Ishikawa (cell line): ENCODE measurements around the gene CTTNBP2.

ENCODE experiments used
- CEBPB ChIP-seq: IDR thresholded peaks from 2 replicates; pipeline ENCODE4 v1.6.1; 2012
- CREB1 ChIP-seq: IDR thresholded peaks from 2 replicates; pipeline ENCODE4 v1.6.1; 2012; ENCODE audit warnings: low read depth
- EGR1 ChIP-seq: IDR thresholded peaks from 2 replicates; pipeline ENCODE4 v1.6.1; 2012
- EP300 ChIP-seq: IDR thresholded peaks from 2 replicates; pipeline ENCODE4 v1.6.1; 2012; ENCODE audit warnings: borderline replicate concordance
- NFIC ChIP-seq: IDR thresholded peaks from 2 replicates; pipeline ENCODE4 v1.6.1; 2012
- RAD21 ChIP-seq: IDR thresholded peaks from 2 replicates; pipeline ENCODE4 v1.6.1; 2012; ENCODE audit warnings: low read depth
- TAF1 ChIP-seq: IDR thresholded peaks from 2 replicates; pipeline ENCODE4 v1.6.1; 2012; ENCODE audit warnings: low read depth, mild to moderate bottlenecking
- TCF12 ChIP-seq: IDR thresholded peaks from 2 replicates; pipeline ENCODE4 v1.6.1; 2012; ENCODE audit warnings: low read depth
- TEAD4 ChIP-seq: IDR thresholded peaks from 2 replicates; pipeline ENCODE4 v1.6.1; 2012
- YY1 ChIP-seq: IDR thresholded peaks from 2 replicates; pipeline ENCODE4 v1.6.1; 2012; ENCODE audit warnings: low read depth
- TF ChIP-seq, protein P1 (sequence below): IDR thresholded peaks from 2 replicates; pipeline ENCODE4 v1.6.1; 2012; ENCODE audit warnings: low read depth, mild to moderate bottlenecking
- TF ChIP-seq, protein P2 (sequence below): IDR thresholded peaks from 2 replicates; pipeline ENCODE4 v1.6.1; 2012
- TF ChIP-seq, protein P3 (sequence below): IDR thresholded peaks from 2 replicates; pipeline ENCODE4 v1.6.1; 2012

DNA sequence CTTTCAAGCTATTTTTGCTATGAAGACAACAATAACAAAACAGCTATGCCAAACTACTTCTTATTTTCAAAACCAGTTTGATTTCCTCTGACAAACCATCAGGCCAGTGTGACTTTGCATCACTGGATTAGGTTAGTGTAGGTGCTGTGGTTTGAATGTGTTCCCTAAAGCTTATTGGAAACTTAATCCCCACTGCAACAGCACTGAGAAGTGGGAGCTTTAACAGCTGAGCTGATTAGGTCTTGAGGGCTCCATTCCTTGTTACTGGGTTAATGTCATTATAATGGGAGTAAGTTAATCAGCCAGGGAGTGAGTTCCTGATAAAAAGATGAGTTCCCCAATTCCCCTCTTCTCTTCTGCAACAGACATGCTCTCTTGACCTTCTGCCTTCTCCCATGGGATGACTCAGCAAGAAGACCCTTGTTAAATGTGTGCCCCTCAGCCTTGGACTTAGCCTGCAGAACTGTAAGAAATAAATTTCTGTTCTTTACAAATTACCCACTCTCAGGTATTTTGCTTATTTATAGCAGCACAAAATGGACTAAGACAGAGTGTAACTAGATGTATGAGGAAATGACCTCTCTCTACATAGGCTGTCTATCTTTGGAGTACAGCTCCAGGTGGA is 186.8 kb downstream of the CTTNBP2 start:
- TF ChIP-seq CREB1 (no peak), EP300 (no peak), CEBPB (no peak), EGR1 (no peak), YY1 (no peak), TAF1 (no peak), RAD21 (no peak), TCF12 (no peak), NFIC (no peak), TEAD4 (no peak)
- TF ChIP-seq, protein P1, sequence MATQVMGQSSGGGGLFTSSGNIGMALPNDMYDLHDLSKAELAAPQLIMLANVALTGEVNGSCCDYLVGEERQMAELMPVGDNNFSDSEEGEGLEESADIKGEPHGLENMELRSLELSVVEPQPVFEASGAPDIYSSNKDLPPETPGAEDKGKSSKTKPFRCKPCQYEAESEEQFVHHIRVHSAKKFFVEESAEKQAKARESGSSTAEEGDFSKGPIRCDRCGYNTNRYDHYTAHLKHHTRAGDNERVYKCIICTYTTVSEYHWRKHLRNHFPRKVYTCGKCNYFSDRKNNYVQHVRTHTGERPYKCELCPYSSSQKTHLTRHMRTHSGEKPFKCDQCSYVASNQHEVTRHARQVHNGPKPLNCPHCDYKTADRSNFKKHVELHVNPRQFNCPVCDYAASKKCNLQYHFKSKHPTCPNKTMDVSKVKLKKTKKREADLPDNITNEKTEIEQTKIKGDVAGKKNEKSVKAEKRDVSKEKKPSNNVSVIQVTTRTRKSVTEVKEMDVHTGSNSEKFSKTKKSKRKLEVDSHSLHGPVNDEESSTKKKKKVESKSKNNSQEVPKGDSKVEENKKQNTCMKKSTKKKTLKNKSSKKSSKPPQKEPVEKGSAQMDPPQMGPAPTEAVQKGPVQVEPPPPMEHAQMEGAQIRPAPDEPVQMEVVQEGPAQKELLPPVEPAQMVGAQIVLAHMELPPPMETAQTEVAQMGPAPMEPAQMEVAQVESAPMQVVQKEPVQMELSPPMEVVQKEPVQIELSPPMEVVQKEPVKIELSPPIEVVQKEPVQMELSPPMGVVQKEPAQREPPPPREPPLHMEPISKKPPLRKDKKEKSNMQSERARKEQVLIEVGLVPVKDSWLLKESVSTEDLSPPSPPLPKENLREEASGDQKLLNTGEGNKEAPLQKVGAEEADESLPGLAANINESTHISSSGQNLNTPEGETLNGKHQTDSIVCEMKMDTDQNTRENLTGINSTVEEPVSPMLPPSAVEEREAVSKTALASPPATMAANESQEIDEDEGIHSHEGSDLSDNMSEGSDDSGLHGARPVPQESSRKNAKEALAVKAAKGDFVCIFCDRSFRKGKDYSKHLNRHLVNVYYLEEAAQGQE = no peak
- TF ChIP-seq, protein P2, sequence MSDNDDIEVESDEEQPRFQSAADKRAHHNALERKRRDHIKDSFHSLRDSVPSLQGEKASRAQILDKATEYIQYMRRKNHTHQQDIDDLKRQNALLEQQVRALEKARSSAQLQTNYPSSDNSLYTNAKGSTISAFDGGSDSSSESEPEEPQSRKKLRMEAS = no peak
- TF ChIP-seq, protein P3, sequence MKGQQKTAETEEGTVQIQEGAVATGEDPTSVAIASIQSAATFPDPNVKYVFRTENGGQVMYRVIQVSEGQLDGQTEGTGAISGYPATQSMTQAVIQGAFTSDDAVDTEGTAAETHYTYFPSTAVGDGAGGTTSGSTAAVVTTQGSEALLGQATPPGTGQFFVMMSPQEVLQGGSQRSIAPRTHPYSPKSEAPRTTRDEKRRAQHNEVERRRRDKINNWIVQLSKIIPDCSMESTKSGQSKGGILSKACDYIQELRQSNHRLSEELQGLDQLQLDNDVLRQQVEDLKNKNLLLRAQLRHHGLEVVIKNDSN = no peak
